Lower lobe of right lung (tissue), 2 donors: Measurements from ENCODE around the gene ADGRF4. TPM values are rescaled to one million over a fixed set of nuclear protein-coding genes. Genes with fewer than 3 reads are reported as not detected.

Source experiments
- ATAC-seq, 2 donors: fragments of 200-7000 bp; cut with Tn5 transposase; one replicate each; pipeline ENCODE4 v1.9.1; 2020 to 2022; ENCODE audit warnings: mild to moderate bottlenecking in 2 of 2, moderate library complexity in 2 of 2
- DNase-seq: peaks from one replicate; pipeline ENCODE4 v3.0.0-alpha.2; 2020
- H3K27ac ChIP-seq: fragments of 200-600 bp; one replicate; pipeline ENCODE4 v1.8.0; 2022
- H3K27me3 ChIP-seq: fragments of 200-600 bp; one replicate; pipeline ENCODE4 v1.8.0; 2022; ENCODE audit warnings: low read depth
- H3K36me3 ChIP-seq: fragments of 200-600 bp; one replicate; pipeline ENCODE4 v1.8.0; 2022; ENCODE audit warnings: mild to moderate bottlenecking
- H3K4me1 ChIP-seq: fragments of 200-600 bp; one replicate; pipeline ENCODE4 v1.8.0; 2022
- H3K4me3 ChIP-seq: fragments of 200-600 bp; one replicate; pipeline ENCODE4 v1.8.0; 2022; ENCODE audit warnings: mild to moderate bottlenecking
- H3K9me3 ChIP-seq: fragments of 200-600 bp; one replicate; pipeline ENCODE4 v1.8.0; 2022
- CTCF ChIP-seq: fragments of 200-600 bp; IDR thresholded peaks from one replicate; pipeline ENCODE4 v1.8.0; 2022; ENCODE audit warnings: antibody characterized with exemption, mild to moderate bottlenecking
- intact Hi-C: fragments of 100-400 bp; cut with DNase I; formaldehyde crosslinking; loops from one replicate; pipeline ENCODE4 v1.11.0; 2022
- total RNA-seq: library from RNA; stranded (reverse); fragmentation: NEBNext Ultra II Directional; extraction: Animal tissue kit (Norgen Biotek cat#: 25700); gene quantifications from one replicate; pipeline ENCODE4 v1.2.1, GENCODE V29; 2021
- donor health status: DM: no; HTN: yes; CAD: no; lungs with severe emphysema.

Gene ADGRF4
- total RNA-seq, 1 donor from 2014 or later: not detected

GRCh38 chr6:47678739-47679138 is 19.6 kb upstream of the ADGRF4 start:
- Histone ChIP-seq H3K4me1 (no peaks in the 10 kb centered on the region), H3K9me3 (no peaks in the 10 kb centered on the region), H3K27me3 (no peaks in the 10 kb centered on the region), H3K4me3 (no peak overlapping the region), H3K36me3 (no peaks in the 10 kb centered on the region), H3K27ac (no peak overlapping the region)
- DNase-seq (no peak), ATAC-seq (no peak)
- no peak for TF ChIP-seq CTCF
- intact Hi-C loops: no loop called here

- H3K4me3 ChIP-seq: no peak overlapping the region
- no peak for TF ChIP-seq CTCF
Measured at GRCh38 chr6:47679322-47679906, 19.0 kb upstream of the ADGRF4 start.

GRCh38 chr6:47680051-47680450 is 18.3 kb upstream of the ADGRF4 start:
- intact Hi-C loops: no loop called here
- DNase-seq (no peak), ATAC-seq (no peak)
- H3K4me1 ChIP-seq: no peaks in the 10 kb centered on the region
- no peaks in the 10 kb centered on the region for H3K36me3 ChIP-seq
- no peak for TF ChIP-seq CTCF
- H3K9me3 ChIP-seq: no peaks in the 10 kb centered on the region
- H3K4me3 ChIP-seq: no peak overlapping the region
- H3K27me3 ChIP-seq: no peaks in the 10 kb centered on the region
- H3K27ac ChIP-seq: no peak overlapping the region

More at GRCh38 chr6:47679322-47679906, 19.0 kb upstream of the ADGRF4 start:
- H3K27me3 ChIP-seq: no peaks in the 10 kb centered on the region
- no peak for DNase-seq
- no peak overlapping the region for H3K27ac ChIP-seq
- ATAC-seq: no peak
- no peaks in the 10 kb centered on the region for H3K9me3 ChIP-seq
- no peaks in the 10 kb centered on the region for H3K4me1 ChIP-seq
- H3K36me3 ChIP-seq: no peaks in the 10 kb centered on the region
- intact Hi-C loops: no loop called here

- no peak overlapping the region for H3K4me3 ChIP-seq
- H3K9me3 ChIP-seq: no peaks in the 10 kb centered on the region
- ATAC-seq (no peak), DNase-seq (no peak)
- intact Hi-C loops: no loop called here
- no peaks in the 10 kb centered on the region for H3K27me3 ChIP-seq
- no peaks in the 10 kb centered on the region for H3K36me3 ChIP-seq
- H3K27ac ChIP-seq: no peak overlapping the region
- H3K4me1 ChIP-seq: no peaks in the 10 kb centered on the region
- TF ChIP-seq CTCF: no peak
Measured at GRCh38 chr6:47680724-47681123, 17.7 kb upstream of the ADGRF4 start.

- DNase-seq (no peak), ATAC-seq (no peak)
- H3K4me3 ChIP-seq: no peak overlapping the region
- no peaks in the 10 kb centered on the region for H3K27me3 ChIP-seq
- H3K9me3 ChIP-seq: no peaks in the 10 kb centered on the region
- H3K36me3 ChIP-seq: no peaks in the 10 kb centered on the region
- no peaks in the 10 kb centered on the region for H3K4me1 ChIP-seq
- no peak overlapping the region for H3K27ac ChIP-seq
- intact Hi-C loops: no loop called here
- no peak for TF ChIP-seq CTCF
Measured at GRCh38 chr6:47681201-47681990, 17.0 kb upstream of the ADGRF4 start.
